GM12875 (cell line): ENCODE data around the gene MED22.

Experiments
- H3K4me3 ChIP-seq: one replicate; pipeline ENCODE4 v1.5.1; 2011; ENCODE audit warnings: low read depth, low read length, control low read depth
- TF ChIP-seq, protein P1 (sequence below): IDR thresholded peaks from 2 replicates; pipeline ENCODE4 v1.5.1; 2011; ENCODE audit warnings: low read depth, mild to moderate bottlenecking, control low read depth, inconsistent platforms, low read length, moderate library complexity, borderline replicate concordance; ENCODE audit not compliant: insufficient read depth

MED22 gene

DNA sequence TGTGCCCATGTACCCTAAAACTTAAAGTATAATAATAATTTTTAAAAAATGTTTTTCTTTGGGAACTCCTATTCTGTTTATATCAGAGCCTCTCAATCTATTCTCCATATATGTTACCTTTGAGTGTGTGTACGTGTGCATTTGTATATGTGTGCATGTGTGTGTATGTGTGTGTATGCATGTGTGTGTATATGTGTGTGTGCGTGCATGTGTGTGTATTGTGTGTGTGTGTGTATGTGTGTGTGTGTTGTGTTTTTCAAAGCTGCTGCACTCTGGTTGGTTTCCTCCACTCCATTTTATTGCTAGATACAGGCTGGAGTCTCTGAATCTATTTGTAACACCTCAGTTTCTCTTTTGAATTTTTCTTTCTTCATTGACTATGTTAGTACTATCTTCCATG, 31.9 kb downstream of the MED22 start:
- TF ChIP-seq, protein P1, sequence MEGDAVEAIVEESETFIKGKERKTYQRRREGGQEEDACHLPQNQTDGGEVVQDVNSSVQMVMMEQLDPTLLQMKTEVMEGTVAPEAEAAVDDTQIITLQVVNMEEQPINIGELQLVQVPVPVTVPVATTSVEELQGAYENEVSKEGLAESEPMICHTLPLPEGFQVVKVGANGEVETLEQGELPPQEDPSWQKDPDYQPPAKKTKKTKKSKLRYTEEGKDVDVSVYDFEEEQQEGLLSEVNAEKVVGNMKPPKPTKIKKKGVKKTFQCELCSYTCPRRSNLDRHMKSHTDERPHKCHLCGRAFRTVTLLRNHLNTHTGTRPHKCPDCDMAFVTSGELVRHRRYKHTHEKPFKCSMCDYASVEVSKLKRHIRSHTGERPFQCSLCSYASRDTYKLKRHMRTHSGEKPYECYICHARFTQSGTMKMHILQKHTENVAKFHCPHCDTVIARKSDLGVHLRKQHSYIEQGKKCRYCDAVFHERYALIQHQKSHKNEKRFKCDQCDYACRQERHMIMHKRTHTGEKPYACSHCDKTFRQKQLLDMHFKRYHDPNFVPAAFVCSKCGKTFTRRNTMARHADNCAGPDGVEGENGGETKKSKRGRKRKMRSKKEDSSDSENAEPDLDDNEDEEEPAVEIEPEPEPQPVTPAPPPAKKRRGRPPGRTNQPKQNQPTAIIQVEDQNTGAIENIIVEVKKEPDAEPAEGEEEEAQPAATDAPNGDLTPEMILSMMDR, result no peak
- H3K4me3 ChIP-seq, result no peak overlapping the region

DNA sequence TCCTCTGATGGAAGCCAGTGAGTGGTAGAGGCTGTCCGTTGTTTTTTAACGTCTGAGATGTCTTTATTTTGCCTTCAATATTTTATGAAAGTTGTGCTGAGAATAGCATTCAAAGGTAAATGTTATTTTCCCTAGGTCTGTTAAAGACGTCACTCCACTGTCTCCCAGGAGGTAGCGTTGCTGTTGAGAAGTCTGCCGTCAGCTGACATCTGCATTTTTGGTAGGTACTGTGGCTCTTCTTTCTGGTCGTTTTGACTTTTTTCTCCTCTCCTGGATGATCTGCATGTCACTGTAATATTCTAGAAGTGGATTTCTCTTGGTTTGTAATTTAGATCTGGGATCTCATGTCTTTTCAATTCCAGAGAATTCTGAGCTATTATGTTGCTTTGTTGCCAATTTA, 38.3 kb downstream of the MED22 start:
- TF ChIP-seq, protein P1, result no peak
- no peak overlapping the region for H3K4me3 ChIP-seq

DNA sequence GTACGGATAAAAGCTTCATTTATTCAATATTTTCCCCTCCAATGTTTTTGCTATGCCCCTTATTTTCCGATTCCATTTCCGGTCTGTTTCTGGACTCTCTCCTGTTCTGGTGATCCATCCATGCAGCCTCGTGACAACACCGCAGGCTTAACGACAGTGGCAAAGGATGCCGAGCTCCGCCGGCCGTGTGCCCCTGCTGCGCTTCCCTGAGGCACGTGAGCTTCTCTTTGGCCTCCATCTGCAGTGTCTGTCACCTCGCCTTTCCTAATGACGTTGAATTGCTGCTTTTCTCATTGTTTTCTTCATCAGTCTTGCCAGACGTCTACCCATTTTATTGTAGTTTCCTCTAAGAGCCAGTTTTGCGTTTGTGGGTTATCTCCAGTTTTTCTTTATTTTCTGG, 40.6 kb downstream of the MED22 start:
- no peak overlapping the region for H3K4me3 ChIP-seq
- TF ChIP-seq, protein P1, result no peak

DNA sequence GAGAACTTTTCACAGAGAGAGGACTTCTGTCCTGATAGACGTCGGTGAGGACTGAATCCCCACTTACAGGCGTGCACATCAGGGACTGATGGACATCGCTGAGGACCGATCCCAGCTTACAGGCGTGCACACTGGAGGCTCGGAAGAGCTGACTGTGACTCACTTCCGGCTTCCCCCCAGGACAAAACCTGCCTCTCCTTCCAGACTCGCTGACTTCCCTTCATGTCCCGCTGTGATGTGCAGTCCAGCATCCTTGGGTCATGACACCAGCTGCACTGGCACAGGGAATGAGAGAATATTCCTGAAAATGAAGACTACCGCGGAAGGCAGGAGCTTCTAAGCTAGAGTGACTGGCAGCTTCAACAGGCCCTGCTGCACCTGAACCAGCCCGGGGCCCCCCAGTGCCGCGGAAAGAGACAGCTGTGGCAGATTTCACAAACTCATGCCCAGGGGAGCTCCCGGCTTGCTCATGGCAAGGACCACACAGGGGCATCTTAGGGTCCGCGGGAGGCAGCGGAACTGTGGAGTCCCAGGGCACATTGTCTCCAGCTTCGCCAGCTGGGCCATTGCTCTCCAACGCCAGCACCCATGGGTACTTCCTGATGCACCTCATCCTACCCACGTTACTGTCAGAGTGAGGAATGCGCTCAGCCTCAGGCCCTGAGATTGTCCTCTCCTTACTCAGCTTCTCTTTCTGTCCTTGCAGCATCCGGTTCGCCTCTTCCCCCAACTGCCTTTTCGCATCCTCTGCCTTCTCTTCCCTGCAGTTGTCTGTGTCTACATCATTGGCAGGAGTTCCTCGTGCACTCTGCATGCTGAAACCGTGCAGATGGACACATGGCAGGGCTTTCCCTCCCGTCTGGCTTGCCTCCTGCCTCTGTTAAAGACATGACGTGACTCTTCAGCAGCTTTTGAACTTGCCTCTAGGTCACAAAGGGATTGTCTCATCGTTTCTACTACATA, 41.4 kb downstream of the MED22 start:
- TF ChIP-seq, protein P1, result no peak
- H3K4me3 ChIP-seq, result no peak overlapping the region

DNA sequence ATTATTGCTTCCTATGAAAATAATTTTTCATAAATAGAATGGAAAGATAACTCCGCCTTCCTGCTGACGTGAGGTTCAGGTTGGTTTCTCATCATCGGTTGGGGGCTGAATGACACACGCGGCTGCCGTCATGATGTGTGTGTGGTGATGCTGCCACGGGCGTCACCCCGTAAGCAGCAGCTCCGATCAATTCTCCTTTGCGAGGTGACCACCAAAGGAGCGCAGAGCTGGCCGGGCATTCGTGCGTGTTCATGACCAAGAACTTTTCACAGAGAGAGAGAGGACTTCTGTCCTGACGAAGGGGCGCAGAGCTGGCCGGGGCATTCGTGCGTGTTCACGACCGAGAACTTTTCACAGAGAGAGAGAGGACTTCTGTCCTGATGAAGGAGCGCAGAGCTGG, 42.2 kb downstream of the MED22 start:
- no peak overlapping the region for H3K4me3 ChIP-seq
- TF ChIP-seq, protein P1, result no peak

DNA sequence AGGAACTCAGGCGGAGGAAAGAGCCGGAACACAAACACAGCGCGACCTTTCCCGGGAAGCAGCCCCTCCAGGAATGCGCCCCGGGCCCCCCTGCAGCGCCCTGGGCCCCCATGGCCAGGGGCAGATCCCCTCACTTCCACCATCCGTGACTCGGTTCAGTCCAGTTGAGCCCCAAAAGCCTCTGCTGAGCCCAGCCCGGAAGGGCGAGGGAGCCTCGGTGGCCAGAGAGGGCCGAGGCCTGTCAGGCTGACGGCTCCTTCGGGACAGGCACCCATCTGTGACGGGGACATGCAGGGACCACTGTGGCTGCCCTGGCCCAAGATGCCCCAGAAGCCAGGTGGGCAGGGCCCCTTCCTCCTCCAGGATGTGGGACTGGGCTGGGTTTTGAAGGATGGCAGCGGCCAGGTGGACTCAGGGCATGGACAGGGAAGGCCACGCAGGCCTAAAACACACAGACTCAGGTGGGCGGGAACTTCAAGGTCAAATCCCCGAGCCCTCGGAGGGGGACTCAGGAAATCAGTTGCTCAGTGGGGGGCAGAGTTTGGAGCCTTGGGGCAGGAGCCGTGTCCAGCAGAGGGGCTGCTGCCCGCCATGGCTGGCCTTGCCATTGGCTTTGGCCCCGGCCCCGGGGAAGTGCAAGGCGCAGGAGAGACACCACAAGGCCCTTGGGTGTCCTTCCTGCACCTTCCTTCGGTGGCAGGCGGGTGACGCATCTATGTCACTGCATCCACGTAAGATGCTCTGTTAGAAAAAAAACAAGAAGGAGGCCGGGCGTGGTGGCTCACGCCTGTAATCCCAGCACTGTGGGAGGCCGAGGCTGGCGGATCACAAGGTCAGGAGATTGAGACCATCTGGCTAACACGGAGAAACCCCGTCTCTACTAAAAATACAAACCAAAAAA, 43.2 kb downstream of the MED22 start:
- TF ChIP-seq, protein P1, result no peak
- H3K4me3 ChIP-seq, result no peak overlapping the region
